M059J (cell line): ENCODE measurements around the gene SFTPB. TPM values are rescaled to one million over a fixed set of nuclear protein-coding genes. Genes with fewer than 3 reads are reported as not detected.
"Not testable (repeated sequence)": the region's sequence is repeated elsewhere in the genome, so short reads cannot be mapped to it uniquely, and the experiment has no call there.

Experiments used
- DNase-seq: peaks from one replicate; pipeline ENCODE4 v3.0.0-alpha.2; 2012; ENCODE audit warnings: low read depth
- total RNA-seq: library from RNA; depleted of rRNA; stranded (reverse); fragments of >200 nt; shearing (Covaris generic); gene quantifications from 2 replicates; pipeline ENCODE4 v1.2.3, GENCODE V29; 2014

Gene SFTPB
- total RNA-seq, 1 experiment from 2014 or later = not detected

GRCh38 chr2:85656468-85656867 is 11.5 kb downstream of the SFTPB start:
- DNase-seq = peak; percentile 42

- DNase-seq = peak; percentile 55
Measured at GRCh38 chr2:85655961-85656417, 12.0 kb downstream of the SFTPB start.

GRCh38 chr2:85653996-85654395 is 14.0 kb downstream of the SFTPB start:
- no peak for DNase-seq

- no peak for DNase-seq
Measured at GRCh38 chr2:85652056-85652455, 15.9 kb downstream of the SFTPB start.

GRCh38 chr2:85651097-85651496 is 16.9 kb downstream of the SFTPB start:
- no peak for DNase-seq

GRCh38 chr2:85650456-85650855 is 17.5 kb downstream of the SFTPB start:
- no peak for DNase-seq

GRCh38 chr2:85649201-85650190 is 18.5 kb downstream of the SFTPB start:
- peak; percentile 80 for DNase-seq

- peak; percentile 48 for DNase-seq
Measured at GRCh38 chr2:85648619-85649018, 19.4 kb downstream of the SFTPB start.

GRCh38 chr2:85647823-85648526 is 20.0 kb downstream of the SFTPB start:
- no peak for DNase-seq

GRCh38 chr2:85646166-85646565 is 21.8 kb downstream of the SFTPB start:
- DNase-seq = no peak

- no peak for DNase-seq
Measured at GRCh38 chr2:85644909-85645308, 23.1 kb downstream of the SFTPB start.

- no peak for DNase-seq
Measured at GRCh38 chr2:85642725-85643124, 25.3 kb downstream of the SFTPB start.

- no peak for DNase-seq
Measured at GRCh38 chr2:85635636-85636035, 32.4 kb downstream of the SFTPB start.

GRCh38 chr2:85635011-85635410 is 33.0 kb downstream of the SFTPB start:
- DNase-seq = no peak

GRCh38 chr2:85631316-85631715 is 36.7 kb downstream of the SFTPB start:
- DNase-seq = no peak

- no peak for DNase-seq
Measured at GRCh38 chr2:85628658-85629057, 39.3 kb downstream of the SFTPB start.

- DNase-seq = no peak
Measured at GRCh38 chr2:85623991-85624390, 44.0 kb downstream of the SFTPB start.

GRCh38 chr2:85621338-85621737 is 46.7 kb downstream of the SFTPB start:
- no peak for DNase-seq

GRCh38 chr2:85619617-85620016 is 48.4 kb downstream of the SFTPB start:
- DNase-seq = no peak

- DNase-seq = not testable (repeated sequence)
Measured at GRCh38 chr2:85617723-85618122, 50.3 kb downstream of the SFTPB start.

GRCh38 chr2:85615413-85615728 is 52.6 kb downstream of the SFTPB start:
- no peak for DNase-seq

GRCh38 chr2:85614757-85615156 is 53.2 kb downstream of the SFTPB start:
- DNase-seq = not testable (repeated sequence)
